ENCODE data around the gene FBXW7.
A peak's percentile ranks its signal among the peaks of the same experiment; 100 is the strongest.

The FBXW7 gene

GRCh38 chr4:152369902-152370295, 166.0 kb downstream of the FBXW7 start:
- DNase-seq (ENCODE audit: low read depth), result no peak

- DNase-seq (ENCODE audit: low read depth), result no peak
Measured at GRCh38 chr4:152369203-152369901, 166.5 kb downstream of the FBXW7 start.

- no peak for DNase-seq (ENCODE audit: low read depth)
Measured at GRCh38 chr4:152368001-152368400, 167.9 kb downstream of the FBXW7 start.

GRCh38 chr4:152364883-152365282, 171.0 kb downstream of the FBXW7 start:
- DNase-seq (ENCODE audit: low read depth), result no peak

- DNase-seq (ENCODE audit: low read depth), result no peak
Measured at GRCh38 chr4:152364383-152364782, 171.5 kb downstream of the FBXW7 start.

GRCh38 chr4:152363904-152364303, 172.0 kb downstream of the FBXW7 start:
- DNase-seq (ENCODE audit: low read depth), result no peak

- peak; percentile 74 for DNase-seq (ENCODE audit: low read depth)
Measured at GRCh38 chr4:152363086-152363485, 172.8 kb downstream of the FBXW7 start.

GRCh38 chr4:152360045-152360410, 175.9 kb downstream of the FBXW7 start:
- DNase-seq (ENCODE audit: low read depth), result no peak

GRCh38 chr4:152359208-152360044, 176.5 kb downstream of the FBXW7 start:
- DNase-seq (ENCODE audit: low read depth), result no peak

- no peak for DNase-seq (ENCODE audit: low read depth)
Measured at GRCh38 chr4:152357206-152357605, 178.7 kb downstream of the FBXW7 start.

- peak; percentile 34 for DNase-seq (ENCODE audit: low read depth)
Measured at GRCh38 chr4:152356428-152357034, 179.4 kb downstream of the FBXW7 start.

- DNase-seq (ENCODE audit: low read depth), result peak; percentile 93
Measured at GRCh38 chr4:152352622-152353116, 183.2 kb downstream of the FBXW7 start.

- DNase-seq (ENCODE audit: low read depth), result no peak
Measured at GRCh38 chr4:152352215-152352614, 183.7 kb downstream of the FBXW7 start.

GRCh38 chr4:152351080-152351479, 184.8 kb downstream of the FBXW7 start:
- DNase-seq (ENCODE audit: low read depth), result no peak

GRCh38 chr4:152348670-152349069, 187.2 kb downstream of the FBXW7 start:
- DNase-seq (ENCODE audit: low read depth), result no peak

GRCh38 chr4:152346979-152347378, 188.9 kb downstream of the FBXW7 start:
- DNase-seq (ENCODE audit: low read depth), result no peak

- DNase-seq (ENCODE audit: low read depth), result no peak
Measured at GRCh38 chr4:152346526-152346925, 189.4 kb downstream of the FBXW7 start.

GRCh38 chr4:152344001-152344400, 191.9 kb downstream of the FBXW7 start:
- DNase-seq (ENCODE audit: low read depth), result no peak

GRCh38 chr4:152342293-152342692, 193.6 kb downstream of the FBXW7 start:
- no peak for DNase-seq (ENCODE audit: low read depth)

- DNase-seq (ENCODE audit: low read depth), result no peak
Measured at GRCh38 chr4:152340818-152341217, 195.1 kb downstream of the FBXW7 start.

- DNase-seq (ENCODE audit: low read depth), result no peak
Measured at GRCh38 chr4:152339576-152339975, 196.3 kb downstream of the FBXW7 start.

GRCh38 chr4:152334931-152335330, 201.0 kb downstream of the FBXW7 start:
- no peak for DNase-seq (ENCODE audit: low read depth)

GRCh38 chr4:152331042-152331441, 204.8 kb downstream of the FBXW7 start:
- DNase-seq (ENCODE audit: low read depth), result no peak

Data from GM04503 (cell line).